Calu3 (cell line): ENCODE measurements around the gene NOSTRIN. TPM values are rescaled to one million over a fixed set of nuclear protein-coding genes. Genes with fewer than 3 reads are reported as not detected.

ENCODE experiments used
- BruUV-seq: library from RNA; stranded (reverse); fragments of 400-500 nt; replicated peaks from 2 replicates; lab custom pipeline; 2021; lab: Mats Ljungman, UMichigan
- CTCF ChIA-PET: fragments of 300-600 bp; sonication (Branson Sonifier 250); formaldehyde crosslinking; loops from one replicate; lab custom pipeline; 2022; ENCODE audit warnings: antibody characterized with exemption; lab: Charles Lee
- DNase-seq: peaks from one replicate; pipeline ENCODE4 v3.0.0; 2022
- H3K27ac Mint-ChIP-seq: one replicate; pipeline ENCODE4 v1.8.0; 2022; ENCODE audit warnings: mixed read lengths; ENCODE audit not compliant: unreplicated experiment
- H3K27me3 Mint-ChIP-seq: one replicate; pipeline ENCODE4 v1.8.0; 2022; ENCODE audit warnings: mixed read lengths; ENCODE audit not compliant: unreplicated experiment
- H3K36me3 Mint-ChIP-seq: one replicate; pipeline ENCODE4 v1.8.0; 2022; ENCODE audit warnings: mild to moderate bottlenecking, moderate library complexity, mixed read lengths; ENCODE audit not compliant: insufficient read depth, unreplicated experiment
- H3K4me1 Mint-ChIP-seq: one replicate; pipeline ENCODE4 v1.8.0; 2022; ENCODE audit warnings: mild to moderate bottlenecking, low read depth, mixed read lengths; ENCODE audit not compliant: unreplicated experiment
- H3K4me3 Mint-ChIP-seq: one replicate; pipeline ENCODE4 v1.8.0; 2022; ENCODE audit warnings: mild to moderate bottlenecking, low read depth, moderate library complexity, mixed read lengths; ENCODE audit not compliant: unreplicated experiment
- H3K9me3 Mint-ChIP-seq: one replicate; pipeline ENCODE4 v1.8.0; 2022; ENCODE audit warnings: low read depth, mixed read lengths; ENCODE audit not compliant: unreplicated experiment
- CTCF ChIP-seq: fragments of 200-600 bp; IDR thresholded peaks from one replicate; pipeline ENCODE4 v1.8.0; 2022; ENCODE audit warnings: antibody characterized with exemption; ENCODE audit not compliant: unreplicated experiment
- intact Hi-C: fragments of 100-400 bp; cut with micrococcal nuclease; formaldehyde crosslinking; loops from one replicate; pipeline ENCODE4 v1.10.0; 2022; ENCODE audit not compliant: unreplicated experiment
- total RNA-seq: library from RNA; stranded (reverse); gene quantifications from 2 replicates; pipeline ENCODE4 v1.2.3, GENCODE V29; 2022

Gene NOSTRIN
- total RNA-seq, 1 experiment from 2014 or later: 12.5 TPM

GRCh38 chr2:168894101-168894500 is 91.7 kb downstream of the NOSTRIN start:
- Mint-ChIP-seq H3K27ac (no peak overlapping the region), H3K27me3 (no peaks in the 10 kb centered on the region), H3K36me3 (peaks cover 15% of the 10 kb centered on the region), H3K9me3 (no peaks in the 10 kb centered on the region), H3K4me3 (no peak overlapping the region), H3K4me1 (no peaks in the 10 kb centered on the region)
- CTCF ChIA-PET: no interaction called here
- no peak for TF ChIP-seq CTCF
- intact Hi-C loops: no loop called here
- no TSS peak for BruUV-seq
- no peak for DNase-seq

GRCh38 chr2:168894720-168895119 is 92.3 kb downstream of the NOSTRIN start:
- Mint-ChIP-seq H3K4me1 (no peaks in the 10 kb centered on the region), H3K36me3 (peaks cover 12% of the 10 kb centered on the region), H3K27ac (no peak overlapping the region), H3K4me3 (no peak overlapping the region), H3K27me3 (no peaks in the 10 kb centered on the region), H3K9me3 (no peaks in the 10 kb centered on the region)
- BruUV-seq: no TSS peak
- CTCF ChIA-PET: no interaction called here
- no peak for DNase-seq
- no peak for TF ChIP-seq CTCF
- intact Hi-C loops: no loop called here

- TF ChIP-seq CTCF: no peak
- CTCF ChIA-PET: no interaction called here
- H3K9me3 Mint-ChIP-seq: no peaks in the 10 kb centered on the region
- H3K36me3 Mint-ChIP-seq: peaks cover 2% of the 10 kb centered on the region
- intact Hi-C loops: no loop called here
- H3K27ac Mint-ChIP-seq: no peak overlapping the region
- H3K4me1 Mint-ChIP-seq: no peaks in the 10 kb centered on the region
- H3K4me3 Mint-ChIP-seq: no peak overlapping the region
- BruUV-seq: no TSS peak
- H3K27me3 Mint-ChIP-seq: no peaks in the 10 kb centered on the region
- DNase-seq: no peak
These were observed 93.3 kb downstream of the NOSTRIN start for GRCh38 chr2:168895771-168896170.

- Mint-ChIP-seq H3K27me3 (no peaks in the 10 kb centered on the region), H3K4me3 (no peak overlapping the region), H3K36me3 (no peaks in the 10 kb centered on the region), H3K27ac (no peak overlapping the region), H3K9me3 (no peaks in the 10 kb centered on the region), H3K4me1 (no peaks in the 10 kb centered on the region)
- CTCF ChIA-PET: no interaction called here
- BruUV-seq: no TSS peak
- DNase-seq: no peak
- intact Hi-C loops: no loop called here
- TF ChIP-seq CTCF: no peak
These were observed 94.3 kb downstream of the NOSTRIN start for GRCh38 chr2:168896783-168897182.
